ENCODE measurements around the gene VSNL1.

Gene VSNL1

GRCh38 chr2:17540093-17540812 is at the start of gene VSNL1:
VSNL1 (plus strand) TSS chr2:17540696; CDS start chr2:17592075, 51,379 bp downstream.
- peak; percentile 90 to 91 for DNase-seq (ENCODE audit: low read depth in 2 of 2)

GRCh38 chr2:17495590-17495989 is 44.9 kb upstream of the VSNL1 start:
- DNase-seq (ENCODE audit: low read depth in 2 of 2) = no peak

- no peak for DNase-seq (ENCODE audit: low read depth in 2 of 2)
Measured at GRCh38 chr2:17497718-17498117, 42.8 kb upstream of the VSNL1 start.

GRCh38 chr2:17506736-17507616 is 33.5 kb upstream of the VSNL1 start:
- no peak for DNase-seq (ENCODE audit: low read depth in 2 of 2)

GRCh38 chr2:17515652-17516051 is 24.8 kb upstream of the VSNL1 start:
- DNase-seq (ENCODE audit: low read depth in 2 of 2) = no peak

- no peak for DNase-seq (ENCODE audit: low read depth in 2 of 2)
Measured at GRCh38 chr2:17517481-17518211, 22.9 kb upstream of the VSNL1 start.

- peak; percentile 61 to 71 for DNase-seq (ENCODE audit: low read depth in 2 of 2)
Measured at GRCh38 chr2:17518212-17519154, 22.0 kb upstream of the VSNL1 start, which contains the start of gene RAD51AP2. RAD51AP2 (minus strand) TSS chr2:17518440; CDS start chr2:17518415, 25 bp downstream.

GRCh38 chr2:17519486-17519885 is 21.0 kb upstream of the VSNL1 start:
- no peak for DNase-seq (ENCODE audit: low read depth in 2 of 2)

GRCh38 chr2:17520761-17521160 is 19.7 kb upstream of the VSNL1 start:
- no peak for DNase-seq (ENCODE audit: low read depth in 2 of 2)

- DNase-seq (ENCODE audit: low read depth in 2 of 2) = no peak
Measured at GRCh38 chr2:17521621-17522020, 18.9 kb upstream of the VSNL1 start.

- DNase-seq (ENCODE audit: low read depth in 2 of 2) = no peak
Measured at GRCh38 chr2:17522303-17522702, 18.2 kb upstream of the VSNL1 start.

GRCh38 chr2:17529771-17530170 is 10.7 kb upstream of the VSNL1 start:
- no peak for DNase-seq (ENCODE audit: low read depth in 2 of 2)

GRCh38 chr2:17533546-17533945 is 7.0 kb upstream of the VSNL1 start:
- DNase-seq (ENCODE audit: low read depth in 2 of 2) = no peak

GRCh38 chr2:17536416-17536815 is 4.1 kb upstream of the VSNL1 start:
- no peak for DNase-seq (ENCODE audit: low read depth in 2 of 2)

- DNase-seq (ENCODE audit: low read depth in 2 of 2) = no peak
Measured at GRCh38 chr2:17538022-17538843, 2.3 kb upstream of the VSNL1 start.

GRCh38 chr2:17538844-17539554 is 1.5 kb upstream of the VSNL1 start:
- DNase-seq (ENCODE audit: low read depth in 2 of 2) = peak; percentile 35 to 36

- peak; percentile 38 to 50 for DNase-seq (ENCODE audit: low read depth in 2 of 2)
Measured at GRCh38 chr2:17539611-17540092, 844 bp upstream of the VSNL1 start.

- no peak for DNase-seq (ENCODE audit: low read depth in 2 of 2)
Measured at GRCh38 chr2:17540813-17541530, 476 bp downstream of the VSNL1 start.

- DNase-seq (ENCODE audit: low read depth in 2 of 2) = no peak
Measured at GRCh38 chr2:17541531-17541950, 1.0 kb downstream of the VSNL1 start.

All from fibroblast of skin of left quadriceps (primary cell).